Mesendoderm (in vitro differentiated cells): Measurements from ENCODE around the gene CD47.

Source experiments
- DNase-seq: peaks from one replicate; pipeline ENCODE4 v3.0.0; 2013
- H2AK5ac ChIP-seq: 2 replicates; pipeline ENCODE4 v1.6.1; 2013; ENCODE audit warnings: low read length, inconsistent platforms
- H2BK120ac ChIP-seq: 2 replicates; pipeline ENCODE4 v1.6.1; 2013; ENCODE audit warnings: low read depth, mild to moderate bottlenecking, low read length, moderate library complexity, mixed read lengths
- H2BK15ac ChIP-seq: replicated peaks from 2 replicates; pipeline ENCODE4 v1.6.1; 2013; ENCODE audit warnings: low read depth, mild to moderate bottlenecking, moderate library complexity
- H2BK5ac ChIP-seq: 2 replicates; pipeline ENCODE4 v1.6.1; 2013; ENCODE audit warnings: low read length, inconsistent platforms
- H3K18ac ChIP-seq: 2 replicates; pipeline ENCODE4 v1.6.1; 2013; ENCODE audit warnings: mild to moderate bottlenecking, low read length, mixed read lengths
- H3K23ac ChIP-seq: one replicate; pipeline ENCODE4 v1.6.1; 2013; ENCODE audit warnings: low read length
- H3K27ac ChIP-seq: 2 replicates; pipeline ENCODE4 v1.5.1; 2013; ENCODE audit warnings: low read depth, mild to moderate bottlenecking, inconsistent platforms, low read length, moderate library complexity
- H3K27me3 ChIP-seq: 2 replicates; pipeline ENCODE4 v1.6.1; 2013; ENCODE audit warnings: low read length, control low read depth, mild to moderate bottlenecking, inconsistent platforms; ENCODE audit not compliant: insufficient read depth, poor library complexity
- H3K36me3 ChIP-seq: 2 replicates; pipeline ENCODE4 v1.6.1; 2013; ENCODE audit warnings: low read length, inconsistent platforms; ENCODE audit not compliant: control insufficient read depth, insufficient read depth
- H3K4ac ChIP-seq: one replicate; pipeline ENCODE4 v1.6.1; 2013; ENCODE audit warnings: low read depth, mild to moderate bottlenecking, low read length, moderate library complexity
- H3K4me1 ChIP-seq: 2 replicates; pipeline ENCODE4 v1.6.1; 2013; ENCODE audit warnings: low read depth, low read length, inconsistent platforms; ENCODE audit not compliant: control insufficient read depth
- H3K4me2 ChIP-seq: 2 replicates; pipeline ENCODE4 v1.6.1; 2013; ENCODE audit warnings: low read length
- H3K4me3 ChIP-seq: 2 replicates; pipeline ENCODE4 v1.5.1; 2013; ENCODE audit warnings: mild to moderate bottlenecking, low read length
- H3K56ac ChIP-seq: one replicate; pipeline ENCODE4 v1.6.1; 2013; ENCODE audit warnings: low read length
- H3K79me1 ChIP-seq: 2 replicates; pipeline ENCODE4 v1.6.1; 2013; ENCODE audit warnings: low read length, inconsistent platforms
- H3K79me2 ChIP-seq: 2 replicates; pipeline ENCODE4 v1.6.1; 2013; ENCODE audit warnings: mild to moderate bottlenecking, low read length; ENCODE audit not compliant: control insufficient read depth, insufficient read depth
- H3K9ac ChIP-seq: 2 replicates; pipeline ENCODE4 v1.6.1; 2013; ENCODE audit warnings: low read length, inconsistent platforms
- H4K5ac ChIP-seq: one replicate; pipeline ENCODE4 v1.6.1; 2013; ENCODE audit warnings: low read length
- H4K8ac ChIP-seq: one replicate; pipeline ENCODE4 v1.6.1; 2013; ENCODE audit warnings: low read depth, mild to moderate bottlenecking, control low read depth, low read length, moderate library complexity
- WGBS: extraction: QIAGEN DNeasy Blood & Tissue Kit; methylation state at CpG from one replicate; pipeline ENCODE4 v1.1.7; 2013; ENCODE audit warnings: low lambda C conversion rate, missing lambda C conversion rate; ENCODE audit not compliant: insufficient coverage; ENCODE audit errors: extremely low coverage; 5-methylcytosine and 5-hydroxymethylcytosine counted together

The CD47 gene

DNA sequence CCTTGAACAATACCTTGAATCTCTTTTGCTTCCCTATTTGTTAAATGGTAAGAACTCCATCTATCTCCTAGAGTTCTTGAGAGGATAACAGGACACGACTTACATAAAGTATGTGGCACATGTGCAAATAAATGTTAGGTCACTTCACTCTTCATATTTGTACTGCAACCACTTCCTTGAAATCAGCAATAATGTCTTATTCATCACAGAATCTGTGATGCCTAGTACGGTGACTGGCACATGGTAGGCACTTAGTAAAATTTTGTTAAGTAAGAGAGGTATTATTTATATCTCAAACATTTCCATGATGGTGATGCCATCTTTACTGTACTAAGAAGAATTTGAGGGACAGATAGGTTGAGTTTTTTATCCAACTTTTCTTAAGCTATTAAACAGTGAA is 14.3 kb downstream of the CD47 start:
- Histone ChIP-seq H3K36me3 (no peaks in the 10 kb centered on the region), H3K4me3 (no peak overlapping the region), H2AK5ac (no peak overlapping the region), H3K79me2 (no peaks in the 10 kb centered on the region), H3K4me1 (no peaks in the 10 kb centered on the region), H2BK5ac (no peak overlapping the region), H2BK120ac (no peak overlapping the region), H3K27ac (no peak overlapping the region), H4K5ac (no peak overlapping the region), H3K9ac (no peak overlapping the region), H3K4me2 (no peak overlapping the region), H3K56ac (no peak overlapping the region), H3K18ac (no peak overlapping the region), H3K23ac (no peak overlapping the region), H3K27me3 (no peaks in the 10 kb centered on the region), H2BK15ac (no peak overlapping the region), H3K4ac (no peak overlapping the region), H3K79me1 (no peaks in the 10 kb centered on the region), H4K8ac (no peak overlapping the region)
- DNase-seq, result no peak
- WGBS, result no CpG with 5 or more reads among the region's 2 CpGs

DNA sequence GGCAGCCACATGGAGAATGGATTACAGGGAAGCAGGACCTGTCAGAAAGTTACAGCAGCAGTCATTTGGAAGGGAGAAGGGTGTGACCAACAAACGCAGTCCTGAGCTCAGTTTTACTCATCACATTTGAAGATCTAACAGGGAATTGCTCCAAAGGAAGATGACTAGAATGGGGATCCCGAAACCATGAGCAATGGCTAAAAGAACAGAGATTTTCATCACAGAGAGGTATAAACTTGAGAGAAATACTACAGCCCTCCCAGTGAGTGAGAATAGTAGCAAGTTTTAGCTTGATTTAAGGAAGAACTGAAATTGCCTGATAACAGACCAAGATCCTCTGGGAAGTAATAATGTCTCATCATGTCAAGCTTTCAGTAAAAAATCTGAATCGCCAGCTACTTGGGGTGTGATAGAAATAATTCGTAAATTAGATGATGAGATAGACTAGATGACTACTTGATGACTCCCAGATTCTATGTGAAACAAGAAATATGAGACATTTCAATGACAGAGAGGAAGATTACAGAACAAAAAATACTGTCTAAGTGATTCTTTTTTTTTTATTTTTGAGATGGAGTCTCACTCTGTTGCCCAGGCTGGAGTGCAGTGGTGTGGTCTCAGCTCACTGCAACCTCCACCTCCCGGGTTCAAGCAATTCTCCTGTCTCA is 16.9 kb downstream of the CD47 start:
- DNase-seq, result no peak
- no peak overlapping the region for H3K23ac ChIP-seq
- H3K27me3 ChIP-seq, result no peaks in the 10 kb centered on the region
- no peaks in the 10 kb centered on the region for H3K79me2 ChIP-seq
- no peak overlapping the region for H3K27ac ChIP-seq
- no peak overlapping the region for H2BK15ac ChIP-seq
- H3K56ac ChIP-seq, result no peak overlapping the region
- no CpG with 5 or more reads among the region's 5 CpGs for WGBS
- H3K18ac ChIP-seq, result no peak overlapping the region
- no peak overlapping the region for H3K4me2 ChIP-seq
- H3K9ac ChIP-seq, result no peak overlapping the region
- H2BK120ac ChIP-seq, result no peak overlapping the region
- no peak overlapping the region for H4K5ac ChIP-seq
- H3K36me3 ChIP-seq, result no peaks in the 10 kb centered on the region
- no peak overlapping the region for H3K4ac ChIP-seq
- H3K79me1 ChIP-seq, result no peaks in the 10 kb centered on the region
- H3K4me1 ChIP-seq, result no peaks in the 10 kb centered on the region
- H2AK5ac ChIP-seq, result no peak overlapping the region
- no peak overlapping the region for H4K8ac ChIP-seq
- H2BK5ac ChIP-seq, result no peak overlapping the region
- H3K4me3 ChIP-seq, result no peak overlapping the region

GRCh38 chr3:108071368-108071767 is 19.5 kb downstream of the CD47 start:
- Histone ChIP-seq H3K4me2 (no peak overlapping the region), H3K27me3 (no peaks in the 10 kb centered on the region), H3K79me2 (no peaks in the 10 kb centered on the region), H3K56ac (no peak overlapping the region), H3K4ac (no peak overlapping the region), H2BK5ac (no peak overlapping the region), H3K18ac (no peak overlapping the region), H3K79me1 (no peaks in the 10 kb centered on the region), H2AK5ac (no peak overlapping the region), H3K4me1 (no peaks in the 10 kb centered on the region), H3K23ac (no peak overlapping the region), H3K4me3 (no peak overlapping the region), H4K5ac (no peak overlapping the region), H4K8ac (no peak overlapping the region), H2BK120ac (no peak overlapping the region), H3K9ac (no peak overlapping the region), H2BK15ac (no peak overlapping the region), H3K27ac (no peak overlapping the region), H3K36me3 (no peaks in the 10 kb centered on the region)
- DNase-seq, result no peak
- WGBS, result no CpG with 5 or more reads among the region's 3 CpGs

- H3K79me2 ChIP-seq, result no peaks in the 10 kb centered on the region
- no peak overlapping the region for H3K4ac ChIP-seq
- H3K27ac ChIP-seq, result no peak overlapping the region
- WGBS, result no CpG with 5 or more reads among the region's 6 CpGs
- H3K4me3 ChIP-seq, result no peak overlapping the region
- H2BK120ac ChIP-seq, result no peak overlapping the region
- H3K23ac ChIP-seq, result no peak overlapping the region
- H3K18ac ChIP-seq, result no peak overlapping the region
- no peak for DNase-seq
- H2BK5ac ChIP-seq, result no peak overlapping the region
- no peak overlapping the region for H4K8ac ChIP-seq
- H3K79me1 ChIP-seq, result no peaks in the 10 kb centered on the region
- no peak overlapping the region for H3K9ac ChIP-seq
- H3K4me1 ChIP-seq, result no peaks in the 10 kb centered on the region
- H2AK5ac ChIP-seq, result no peak overlapping the region
- no peak overlapping the region for H3K4me2 ChIP-seq
- no peaks in the 10 kb centered on the region for H3K27me3 ChIP-seq
- H2BK15ac ChIP-seq, result no peak overlapping the region
- no peaks in the 10 kb centered on the region for H3K36me3 ChIP-seq
- H4K5ac ChIP-seq, result no peak overlapping the region
- no peak overlapping the region for H3K56ac ChIP-seq
Observed at GRCh38 chr3:108070356-108070755, 20.5 kb downstream of the CD47 start.

DNA sequence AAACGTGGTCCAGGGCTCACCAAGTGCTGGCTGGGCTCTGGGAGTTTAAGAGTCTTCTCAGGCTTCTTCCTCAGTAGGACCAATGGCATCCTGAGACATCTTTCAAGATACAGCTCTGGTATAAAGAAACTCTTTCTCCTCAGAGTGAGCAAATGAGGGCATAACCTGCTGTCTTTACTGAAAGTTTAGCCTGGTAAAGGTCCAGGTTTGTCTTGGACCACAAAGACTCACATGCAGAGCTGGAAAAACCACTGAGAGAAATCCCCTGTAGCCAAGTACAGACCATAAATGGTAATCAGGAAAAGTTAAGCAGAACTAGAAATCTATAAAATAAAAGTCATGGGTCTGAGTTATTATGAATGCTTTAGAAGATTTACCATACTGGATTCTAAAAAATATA is 23.1 kb downstream of the CD47 start:
- WGBS, result no CpG with 5 or more reads among the region's 1 CpG
- Histone ChIP-seq H3K27me3 (no peaks in the 10 kb centered on the region), H2BK5ac (no peak overlapping the region), H3K18ac (no peak overlapping the region), H3K79me1 (no peaks in the 10 kb centered on the region), H3K9ac (no peak overlapping the region), H4K8ac (no peak overlapping the region), H3K27ac (no peak overlapping the region), H3K4me1 (no peaks in the 10 kb centered on the region), H2BK120ac (no peak overlapping the region), H3K4ac (no peak overlapping the region), H3K79me2 (no peaks in the 10 kb centered on the region), H4K5ac (no peak overlapping the region), H3K56ac (no peak overlapping the region), H3K23ac (no peak overlapping the region), H3K4me3 (no peak overlapping the region), H3K36me3 (no peaks in the 10 kb centered on the region), H3K4me2 (no peak overlapping the region), H2AK5ac (no peak overlapping the region), H2BK15ac (no peak overlapping the region)
- DNase-seq, result no peak

DNA sequence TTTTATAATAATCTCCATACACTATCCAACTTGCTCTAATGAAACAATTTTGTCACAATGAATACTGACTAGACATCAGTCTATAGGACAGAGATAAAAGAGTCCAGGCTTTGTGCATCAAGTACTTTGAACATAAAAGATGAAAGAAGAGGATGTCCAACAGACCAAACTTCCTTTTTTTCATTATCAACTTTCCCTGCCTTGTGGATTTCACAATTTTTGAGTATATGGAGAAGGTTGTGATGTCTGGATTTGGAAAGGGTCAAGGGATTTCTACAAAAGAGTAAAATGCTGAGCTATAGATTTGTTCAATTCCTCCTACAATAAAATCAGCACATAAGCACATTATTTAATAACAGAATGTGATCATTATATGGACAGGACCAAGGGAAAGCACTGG is 25.7 kb downstream of the CD47 start:
- H3K4me1 ChIP-seq, result no peaks in the 10 kb centered on the region
- H2BK5ac ChIP-seq, result no peak overlapping the region
- H3K36me3 ChIP-seq, result no peaks in the 10 kb centered on the region
- no peak overlapping the region for H3K4me3 ChIP-seq
- H3K18ac ChIP-seq, result no peak overlapping the region
- no peak overlapping the region for H2BK15ac ChIP-seq
- H4K5ac ChIP-seq, result no peak overlapping the region
- no peak overlapping the region for H3K27ac ChIP-seq
- no peak overlapping the region for H3K4me2 ChIP-seq
- H3K79me2 ChIP-seq, result no peaks in the 10 kb centered on the region
- H4K8ac ChIP-seq, result no peak overlapping the region
- H2AK5ac ChIP-seq, result no peak overlapping the region
- no peak overlapping the region for H3K23ac ChIP-seq
- H3K27me3 ChIP-seq, result no peaks in the 10 kb centered on the region
- no peak overlapping the region for H3K4ac ChIP-seq
- H2BK120ac ChIP-seq, result no peak overlapping the region
- DNase-seq, result no peak
- no peak overlapping the region for H3K9ac ChIP-seq
- no peaks in the 10 kb centered on the region for H3K79me1 ChIP-seq
- no peak overlapping the region for H3K56ac ChIP-seq
